Endothelial cell of umbilical vein (primary cell): ENCODE data around the gene NATD1.
A peak's percentile ranks its signal among the peaks of the same experiment; 100 is the strongest.

ENCODE experiments used
- CTCF ChIP-seq, 2 donors: IDR thresholded peaks; 1 replicate in 1 of 2; 2 replicates in 1 of 2; pipeline ENCODE4 v1.5.1; 2011; ENCODE audit warnings: low read length in 2 of 2, mild to moderate bottlenecking in 2 of 2, moderate library complexity in 2 of 2, control low read depth in 1 of 2, inconsistent platforms in 1 of 2, low read depth in 1 of 2; ENCODE audit not compliant: insufficient read depth in 1 of 2; ENCODE audit errors: extremely low read depth in 1 of 2
- EZH2 ChIP-seq: IDR thresholded peaks from 2 replicates; pipeline ENCODE4 v1.6.1; 2012; ENCODE audit warnings: borderline replicate concordance, low read depth, mild to moderate bottlenecking, moderate library complexity, low read length, inconsistent platforms; ENCODE audit not compliant: severe bottlenecking
- JUN ChIP-seq: IDR thresholded peaks from 2 replicates; pipeline ENCODE4 v1.6.1; 2011; ENCODE audit warnings: borderline replicate concordance, low read depth; ENCODE audit not compliant: insufficient read length, insufficient read depth
- POLR2A ChIP-seq: IDR thresholded peaks from 2 replicates; pipeline ENCODE4 v1.6.1; 2012; ENCODE audit warnings: low read depth, mild to moderate bottlenecking, control low read depth, low read length

GRCh38 chr17:21214777-21215541 lies 38.3 kb downstream of the NATD1 start:
- TF ChIP-seq EZH2 (no peak), JUN (no peak), CTCF (IDR thresholded peaks at IDR 0.05; ENCODE audit: extremely low read depth in 1 of 2, insufficient read depth in 1 of 2, low read depth in 1 of 2, low read length in 2 of 2) (no peak), POLR2A (peak; percentile 11)
